SKM-1 (cell line): Measurements from ENCODE around the gene SAMD10.
"Not testable (repeated sequence)": the region's sequence is repeated elsewhere in the genome, so short reads cannot be mapped to it uniquely, and the experiment has no call there.

Experiments used
- DNase-seq: peaks from one replicate; lab custom pipeline; 2025; ENCODE audit not compliant: unreplicated experiment; lab: John Stamatoyannopoulos, UW

SAMD10 gene

GRCh38 chr20:63969838-63970713 is 9.4 kb downstream of the SAMD10 start, which contains the start of gene ZNF512B:
TSS of gene ZNF512B (minus strand) at chr20:63969930. CDS start at chr20:63967950, 1,980 bp downstream.
- peak; percentile 40 for DNase-seq

- DNase-seq = no peak
Measured at GRCh38 chr20:63968928-63969760, 10.3 kb downstream of the SAMD10 start.

GRCh38 chr20:63968136-63968927 is 11.1 kb downstream of the SAMD10 start:
- DNase-seq = no peak

- no peak for DNase-seq
Measured at GRCh38 chr20:63967330-63968135, 11.9 kb downstream of the SAMD10 start.

- no peak for DNase-seq
Measured at GRCh38 chr20:63966944-63967322, 12.5 kb downstream of the SAMD10 start.

GRCh38 chr20:63966172-63966943 is 13.1 kb downstream of the SAMD10 start:
- DNase-seq = no peak

- DNase-seq = no peak
Measured at GRCh38 chr20:63964412-63964811, 15.0 kb downstream of the SAMD10 start.

- DNase-seq = no peak
Measured at GRCh38 chr20:63963784-63964301, 15.6 kb downstream of the SAMD10 start.

- no peak for DNase-seq
Measured at GRCh38 chr20:63963348-63963741, 16.1 kb downstream of the SAMD10 start.

- no peak for DNase-seq
Measured at GRCh38 chr20:63962426-63963347, 16.8 kb downstream of the SAMD10 start.

GRCh38 chr20:63961664-63962425 is 17.6 kb downstream of the SAMD10 start:
- DNase-seq = no peak

- DNase-seq = not testable (repeated sequence)
Measured at GRCh38 chr20:63960654-63961621, 18.5 kb downstream of the SAMD10 start.

GRCh38 chr20:63959699-63960075 is 19.8 kb downstream of the SAMD10 start:
- no peak for DNase-seq

GRCh38 chr20:63958964-63959698 is 20.3 kb downstream of the SAMD10 start:
- no peak for DNase-seq

GRCh38 chr20:63958471-63958870 is 21.0 kb downstream of the SAMD10 start:
- no peak for DNase-seq
